Tibial nerve (tissue), 4 donors: ENCODE measurements around the gene IFI16.
"Not testable (repeated sequence)": the region's sequence is repeated elsewhere in the genome, so short reads cannot be mapped to it uniquely, and the experiment has no call there.

ENCODE experiments used
- CTCF ChIP-seq, 5 experiments: fragments of 200-600 bp in 3 of 5; fragments of 450-650 bp in 2 of 5; sonication (generic) in 3 of 5; IDR thresholded peaks; one replicate each; pipeline ENCODE4 v1.5.1; 2016 to 2019; ENCODE audit warnings: antibody characterized with exemption in 5 of 5, mild to moderate bottlenecking in 3 of 5, moderate library complexity in 2 of 5
- EP300 ChIP-seq, 2 donors: sonication (generic); formaldehyde crosslinking; IDR thresholded peaks; one replicate each; pipeline ENCODE4 v1.6.1; 2017; ENCODE audit warnings: antibody characterized with exemption in 2 of 2, mild to moderate bottlenecking in 1 of 2
- POLR2A ChIP-seq, 2 donors: fragments of 450-650 bp; IDR thresholded peaks; one replicate each; pipeline ENCODE4 v1.6.1; 2017; ENCODE audit warnings: antibody characterized with exemption in 2 of 2, mild to moderate bottlenecking in 2 of 2, moderate library complexity in 2 of 2

- not testable (repeated sequence) for TF ChIP-seq CTCF, EP300, POLR2A (IDR thresholded peaks at IDR 0.05)
These were observed 1.3 kb downstream of the IFI16 start for GRCh38 chr1:159011001-159011400.
